ENCODE results near the gene PCDHB7.
"Not testable (repeated sequence)": the region's sequence is repeated elsewhere in the genome, so short reads cannot be mapped to it uniquely, and the experiment has no call there.

- not testable (repeated sequence) for TF ChIP-seq CTCF, EZH2 (IDR thresholded peaks at IDR 0.05)
These were observed 43.1 kb downstream of the PCDHB7 start for GRCh38 chr5:141215504-141215903.
